OCI-LY7 (cell line): ENCODE results near the gene ALG9. TPM values are rescaled to one million over a fixed set of nuclear protein-coding genes. Genes with fewer than 3 reads are reported as not detected.

ENCODE experiments used
- BruUV-seq: library from RNA; stranded (reverse); fragments of 400-500 nt; replicated peaks from 2 replicates; lab custom pipeline; 2021; lab: Mats Ljungman, UMichigan
- CTCF ChIA-PET: fragments of 300-600 bp; sonication (Branson Sonifier 250); formaldehyde crosslinking; loops from one replicate; lab custom pipeline; 2022; ENCODE audit warnings: antibody characterized with exemption; ENCODE audit not compliant: unreplicated experiment; lab: Charles Lee
- POLR2A ChIA-PET: fragments of 300-600 bp; sonication (Branson Sonifier 250); formaldehyde crosslinking; loops from one replicate; lab custom pipeline; 2022; ENCODE audit warnings: antibody characterized with exemption; lab: Charles Lee
- DNase-seq: peaks from one replicate; pipeline ENCODE4 v3.0.0-alpha.2; 2015; ENCODE audit warnings: low spot score
- H2AFZ ChIP-seq: fragments of 200-600 bp; sonication (generic), shearing (Covaris generic); 2 replicates; pipeline ENCODE4 v1.6.1; 2014; ENCODE audit warnings: mild to moderate bottlenecking, antibody characterized with exemption, low read length, moderate library complexity
- H3K27ac ChIP-seq: fragments of 200-600 bp; sonication (generic); 2 replicates; pipeline ENCODE4 v1.5.1; 2014; ENCODE audit warnings: mixed run types, low read depth, mild to moderate bottlenecking, moderate library complexity, low read length, inconsistent platforms; ENCODE audit not compliant: poor library complexity, severe bottlenecking
- H3K36me3 ChIP-seq: fragments of 200-600 bp; sonication (generic); 2 replicates; pipeline ENCODE4 v1.6.1; 2014; ENCODE audit warnings: mild to moderate bottlenecking, antibody characterized with exemption, low read length, moderate library complexity, mixed read lengths; ENCODE audit not compliant: insufficient read depth
- H3K4me1 ChIP-seq: fragments of 200-600 bp; sonication (generic); 2 replicates; pipeline ENCODE4 v1.5.1; 2014; ENCODE audit warnings: mild to moderate bottlenecking, low read length; ENCODE audit not compliant: insufficient read depth, poor library complexity, severe bottlenecking
- H3K4me2 ChIP-seq: fragments of 200-600 bp; sonication (generic); 2 replicates; pipeline ENCODE4 v1.6.1; 2014; ENCODE audit warnings: mild to moderate bottlenecking, low read length
- H3K4me3 ChIP-seq: fragments of 200-600 bp; sonication (generic); 2 replicates; pipeline ENCODE4 v1.5.1; 2014; ENCODE audit warnings: mild to moderate bottlenecking, low read depth, low read length; ENCODE audit not compliant: poor library complexity, severe bottlenecking
- H3K79me2 ChIP-seq: fragments of 200-600 bp; sonication (generic); 2 replicates; pipeline ENCODE4 v1.6.1; 2016; ENCODE audit warnings: low read depth, mild to moderate bottlenecking, low read length, moderate library complexity, mixed read lengths; ENCODE audit not compliant: insufficient read depth
- H3K9me2 ChIP-seq: fragments of 200-600 bp; sonication (generic); 2 replicates; pipeline ENCODE4 v1.6.1; 2016; ENCODE audit warnings: mild to moderate bottlenecking, low read length, mixed read lengths; ENCODE audit not compliant: insufficient read depth
- H3K9me3 ChIP-seq: fragments of 200-600 bp; sonication (generic); 2 replicates; pipeline ENCODE4 v1.6.1; 2014; ENCODE audit warnings: mild to moderate bottlenecking, mixed run types, low read length, mixed read lengths
- H4K20me1 ChIP-seq: fragments of 200-600 bp; sonication (generic); 2 replicates; pipeline ENCODE4 v1.6.1; 2014; ENCODE audit warnings: mild to moderate bottlenecking, antibody characterized with exemption, low read length, moderate library complexity, mixed read lengths; ENCODE audit not compliant: insufficient read depth
- CTCF ChIP-seq: fragments of 200-600 bp; sonication (generic); conservative IDR thresholded peaks from 2 replicates; pipeline ENCODE4 v1.5.1; 2014; ENCODE audit warnings: mild to moderate bottlenecking, antibody characterized with exemption, low read length, moderate library complexity, mixed read lengths
- EZH2phosphoT487 ChIP-seq: fragments of 200-600 bp; sonication (generic); IDR thresholded peaks from 2 replicates; pipeline ENCODE4 v1.6.1; 2018; ENCODE audit warnings: low read depth, borderline replicate concordance, mild to moderate bottlenecking, mixed run types, antibody characterized with exemption, low read length, moderate library complexity, mixed read lengths
- intact Hi-C: fragments of 100-400 bp; cut with micrococcal nuclease; formaldehyde crosslinking; loops from one replicate; pipeline ENCODE4 v1.10.0; 2022; ENCODE audit not compliant: unreplicated experiment
- total RNA-seq, 2 experiments: library from RNA; depleted of rRNA in 1 of 2; stranded (reverse); fragments of >200 nt in 1 of 2; shearing (Covaris generic) in 1 of 2; gene quantifications; 2 replicates each; pipeline ENCODE4 v1.2.3, GENCODE V29; 2014 to 2022

The ALG9 gene
- total RNA-seq, 2 experiments from 2014 or later: 16.8 to 21.6 TPM

GRCh38 chr11:111916768-111917167 is 45.4 kb upstream of the ALG9 start:
- Histone ChIP-seq H3K4me3 (no peak overlapping the region), H3K79me2 (no peaks in the 10 kb centered on the region), H3K4me1 (no peaks in the 10 kb centered on the region), H2AFZ (no peak overlapping the region), H4K20me1 (no peaks in the 10 kb centered on the region), H3K36me3 (no peaks in the 10 kb centered on the region), H3K9me2 (no peaks in the 10 kb centered on the region), H3K4me2 (no peak overlapping the region), H3K9me3 (no peaks in the 10 kb centered on the region), H3K27ac (no peak overlapping the region)
- intact Hi-C loops: no loop called here
- DNase-seq: no peak
- CTCF ChIA-PET: interaction anchor here (0.6 kb wide), 1 partner anchor 10 kb away, joined by 3 read pairs; no protein-coding TSS in a partner anchor
- POLR2A ChIA-PET: interaction anchor here (0.6 kb wide), 1 partner anchor 58 kb away, joined by 3 read pairs; no protein-coding TSS in a partner anchor
- no TSS peak for BruUV-seq
- TF ChIP-seq CTCF: no peak
- TF ChIP-seq EZH2phosphoT487: no peak

GRCh38 chr11:111913997-111914396 is 42.6 kb upstream of the ALG9 start:
- Histone ChIP-seq H3K27ac (no peak overlapping the region), H3K4me3 (no peak overlapping the region), H3K4me1 (no peaks in the 10 kb centered on the region), H2AFZ (no peak overlapping the region), H3K4me2 (no peak overlapping the region), H3K9me2 (no peaks in the 10 kb centered on the region), H3K79me2 (no peaks in the 10 kb centered on the region), H3K36me3 (no peaks in the 10 kb centered on the region), H3K9me3 (no peaks in the 10 kb centered on the region), H4K20me1 (no peaks in the 10 kb centered on the region)
- ChIA-PET CTCF (no interaction called here), POLR2A (interaction anchor here (1.4 to 2.1 kb wide), 4 partner anchors 13 to 49 kb away, joined by 3 to 13 read pairs (median 4); partner anchors contain the start of gene ALG9)
- no peak for DNase-seq
- no TSS peak for BruUV-seq
- TF ChIP-seq CTCF (no peak), EZH2phosphoT487 (no peak)
- intact Hi-C loops: no loop called here

- CTCF ChIA-PET: no interaction called here
- H3K79me2 ChIP-seq: no peaks in the 10 kb centered on the region
- no peak for DNase-seq
- intact Hi-C loops: no loop called here
- no peaks in the 10 kb centered on the region for H4K20me1 ChIP-seq
- H3K36me3 ChIP-seq: no peaks in the 10 kb centered on the region
- H2AFZ ChIP-seq: no peak overlapping the region
- H3K4me2 ChIP-seq: no peak overlapping the region
- H3K9me3 ChIP-seq: no peaks in the 10 kb centered on the region
- BruUV-seq: no TSS peak
- H3K4me1 ChIP-seq: no peaks in the 10 kb centered on the region
- POLR2A ChIA-PET: interaction anchor here (0.8 kb wide), 1 partner anchor 13 kb away, joined by 3 read pairs; no protein-coding TSS in a partner anchor
- H3K4me3 ChIP-seq: no peak overlapping the region
- TF ChIP-seq EZH2phosphoT487 (no peak), CTCF (no peak)
- H3K27ac ChIP-seq: no peak overlapping the region
- H3K9me2 ChIP-seq: no peaks in the 10 kb centered on the region
Measured at GRCh38 chr11:111913031-111913861, 41.9 kb upstream of the ALG9 start.
